RWPE1 (cell line): ENCODE measurements around the gene SLC9A9.

Source experiments
- CTCF ChIA-PET: fragments of 350-600 bp; sonication (Branson Sonifier 250); formaldehyde crosslinking; extraction: SDS; loops from one replicate; lab custom pipeline; 2021; lab: Yijun Ruan, JAX
- POLR2A ChIA-PET: fragments of 400-600 bp; formaldehyde crosslinking; extraction: SDS; loops from one replicate; lab custom pipeline; 2020; ENCODE audit warnings: antibody characterized with exemption; ENCODE audit not compliant: low non-redundant PET; lab: Yijun Ruan, JAX
- DNase-seq: peaks from one replicate; pipeline ENCODE4 v3.0.0; 2012; ENCODE audit warnings: low spot score
- H3K27ac ChIP-seq: fragments of 450-650 bp; 2 replicates; pipeline ENCODE4 v1.5.1; 2017
- CTCF ChIP-seq: fragments of 450-650 bp; conservative IDR thresholded peaks from 2 replicates; pipeline ENCODE4 v1.5.1; 2017; ENCODE audit warnings: low read depth, mild to moderate bottlenecking

The SLC9A9 gene

GRCh38 chr3:143686638-143687197, 161.6 kb downstream of the SLC9A9 start:
- TF ChIP-seq CTCF: no peak
- no peak for DNase-seq
- ChIA-PET POLR2A (no interaction called here), CTCF (interaction anchor here (0.6 to 0.7 kb wide), 2 partner anchors 11 to 13 kb away, joined by 3 read pairs; no protein-coding TSS in a partner anchor)
- no peak overlapping the region for H3K27ac ChIP-seq

- POLR2A ChIA-PET: no interaction called here
- no peak for DNase-seq
- CTCF ChIA-PET: interaction anchor here (0.5 kb wide), 1 partner anchor 18 kb away, joined by 3 read pairs; no protein-coding TSS in a partner anchor
- no peak overlapping the region for H3K27ac ChIP-seq
- no peak for TF ChIP-seq CTCF
These were observed 162.8 kb downstream of the SLC9A9 start for GRCh38 chr3:143685491-143685890.

- H3K27ac ChIP-seq: no peak overlapping the region
- ChIA-PET POLR2A (no interaction called here), CTCF (no interaction called here)
- no peak for TF ChIP-seq CTCF
- DNase-seq: no peak
These were observed 170.8 kb downstream of the SLC9A9 start for GRCh38 chr3:143677430-143677829.

- no peak for DNase-seq
- ChIA-PET CTCF (interaction anchor here (0.7 kb wide), 1 partner anchor 405 kb away, joined by 5 read pairs; no protein-coding TSS in a partner anchor), POLR2A (no interaction called here)
- no peak for TF ChIP-seq CTCF
- H3K27ac ChIP-seq: no peak overlapping the region
These were observed 171.5 kb downstream of the SLC9A9 start for GRCh38 chr3:143676747-143677146.

- CTCF ChIA-PET: interaction anchor here (0.6 to 0.7 kb wide), 2 partner anchors 259 to 405 kb away, joined by 3 to 5 read pairs; no protein-coding TSS in a partner anchor
- no peak for DNase-seq
- no peak for TF ChIP-seq CTCF
- POLR2A ChIA-PET: no interaction called here
- H3K27ac ChIP-seq: no peak overlapping the region
These were observed 172.2 kb downstream of the SLC9A9 start for GRCh38 chr3:143676021-143676420.

- DNase-seq: peak; percentile 64
- POLR2A ChIA-PET: no interaction called here
- CTCF ChIA-PET: interaction anchor here (0.6 to 1.3 kb wide), 21 partner anchors 13 to 2000 kb away, joined by 3 to 9 read pairs (median 3); no protein-coding TSS in a partner anchor
- H3K27ac ChIP-seq: no peak overlapping the region
- peak; percentile 91 for TF ChIP-seq CTCF
These were observed 173.9 kb downstream of the SLC9A9 start for GRCh38 chr3:143674100-143674968.
